Measurements from ENCODE around the gene RPS26.

DNA sequence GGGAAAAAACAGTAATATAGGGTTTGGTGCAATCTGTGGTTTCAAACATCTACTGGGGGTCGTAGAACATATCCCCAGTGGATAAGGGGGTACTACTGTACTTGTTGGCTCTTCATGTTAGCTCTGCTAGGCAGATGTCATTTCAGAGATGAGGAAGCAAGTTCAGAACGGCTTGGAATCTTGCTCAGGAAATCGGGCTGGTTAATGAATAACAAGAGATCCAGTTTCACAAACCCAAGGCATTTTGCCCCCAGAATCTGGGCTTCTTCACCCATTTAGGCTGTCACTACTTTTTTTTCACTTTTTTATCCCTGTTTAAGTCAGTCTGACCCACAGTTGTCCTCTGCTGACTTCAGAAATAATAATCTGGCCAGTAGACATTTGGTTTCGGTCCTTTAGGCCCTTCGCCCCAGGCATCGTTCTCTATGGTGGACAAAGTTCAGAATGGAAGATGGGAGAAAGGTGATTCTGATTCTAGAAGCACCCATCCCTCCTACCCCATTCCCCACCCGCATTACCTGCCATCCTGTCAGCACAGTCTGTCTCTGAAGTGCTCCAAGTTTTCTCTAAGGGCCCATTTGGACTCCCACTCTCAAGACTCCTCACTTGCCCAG lies 40.1 kb upstream of the RPS26 start:
- TF ChIP-seq, protein P1, sequence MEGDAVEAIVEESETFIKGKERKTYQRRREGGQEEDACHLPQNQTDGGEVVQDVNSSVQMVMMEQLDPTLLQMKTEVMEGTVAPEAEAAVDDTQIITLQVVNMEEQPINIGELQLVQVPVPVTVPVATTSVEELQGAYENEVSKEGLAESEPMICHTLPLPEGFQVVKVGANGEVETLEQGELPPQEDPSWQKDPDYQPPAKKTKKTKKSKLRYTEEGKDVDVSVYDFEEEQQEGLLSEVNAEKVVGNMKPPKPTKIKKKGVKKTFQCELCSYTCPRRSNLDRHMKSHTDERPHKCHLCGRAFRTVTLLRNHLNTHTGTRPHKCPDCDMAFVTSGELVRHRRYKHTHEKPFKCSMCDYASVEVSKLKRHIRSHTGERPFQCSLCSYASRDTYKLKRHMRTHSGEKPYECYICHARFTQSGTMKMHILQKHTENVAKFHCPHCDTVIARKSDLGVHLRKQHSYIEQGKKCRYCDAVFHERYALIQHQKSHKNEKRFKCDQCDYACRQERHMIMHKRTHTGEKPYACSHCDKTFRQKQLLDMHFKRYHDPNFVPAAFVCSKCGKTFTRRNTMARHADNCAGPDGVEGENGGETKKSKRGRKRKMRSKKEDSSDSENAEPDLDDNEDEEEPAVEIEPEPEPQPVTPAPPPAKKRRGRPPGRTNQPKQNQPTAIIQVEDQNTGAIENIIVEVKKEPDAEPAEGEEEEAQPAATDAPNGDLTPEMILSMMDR (IDR thresholded peaks at IDR 0.05): no peak
- no peak for TF ChIP-seq POLR2A (IDR thresholded peaks at IDR 0.05)

Measured in Peyer's patch (tissue), 4 donors.